GM19467 (cell line): ENCODE measurements around the gene CBLIF.
"Not testable (repeated sequence)": the region's sequence is repeated elsewhere in the genome, so short reads cannot be mapped to it uniquely, and the experiment has no call there.

ENCODE experiments used
- ATAC-seq: cut with Tn5 transposase; IDR thresholded peaks from one replicate; pipeline ENCODE4 v1.9.1; 2021; ENCODE audit warnings: mild to moderate bottlenecking, moderate library complexity; ENCODE audit not compliant: unreplicated experiment

The CBLIF gene

DNA sequence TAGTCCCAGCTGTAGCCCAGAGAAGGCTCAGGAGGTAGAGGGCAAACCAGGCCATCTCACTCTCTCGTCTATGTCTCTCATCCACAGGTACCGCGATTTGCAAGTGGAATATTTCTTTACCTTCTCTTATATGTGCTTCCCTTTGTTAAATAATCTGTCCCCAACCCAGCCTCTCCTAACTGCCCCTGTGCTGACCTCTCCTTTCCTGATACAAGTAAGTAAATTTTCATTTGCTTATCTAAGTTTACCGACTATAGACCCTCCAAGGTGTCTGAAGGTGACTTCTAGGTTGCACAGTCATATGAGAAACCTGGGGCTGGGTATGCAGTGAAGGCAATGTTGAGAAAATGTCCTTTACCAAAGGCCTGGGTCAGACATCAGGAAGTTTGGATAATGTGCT is at the start of gene CBLIF:
CBLIF (minus strand) TSS at position 101 of the 400 bp plus-strand sequence; CDS start at position 55, 46 bp downstream.
- ATAC-seq, result no peak

DNA sequence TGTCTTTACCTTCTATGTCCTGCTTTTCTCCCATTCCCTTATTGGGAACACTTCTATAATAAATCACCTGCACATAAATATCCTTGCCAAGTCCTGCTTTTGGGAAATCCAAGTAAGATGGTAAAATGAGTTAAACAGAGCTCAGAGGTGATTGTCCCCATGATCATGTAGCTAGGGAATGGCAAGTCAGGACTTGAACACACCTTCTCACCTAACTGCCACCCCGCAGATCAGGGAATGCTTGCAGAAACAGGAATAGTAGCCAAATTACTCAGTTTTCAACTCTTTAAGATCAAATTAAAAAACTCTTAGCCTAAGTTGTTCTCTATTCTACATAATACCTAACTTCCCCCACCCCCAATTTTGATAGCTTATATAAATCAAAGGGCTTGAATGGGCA is 49.3 kb upstream of the CBLIF start:
- ATAC-seq, result no peak

DNA sequence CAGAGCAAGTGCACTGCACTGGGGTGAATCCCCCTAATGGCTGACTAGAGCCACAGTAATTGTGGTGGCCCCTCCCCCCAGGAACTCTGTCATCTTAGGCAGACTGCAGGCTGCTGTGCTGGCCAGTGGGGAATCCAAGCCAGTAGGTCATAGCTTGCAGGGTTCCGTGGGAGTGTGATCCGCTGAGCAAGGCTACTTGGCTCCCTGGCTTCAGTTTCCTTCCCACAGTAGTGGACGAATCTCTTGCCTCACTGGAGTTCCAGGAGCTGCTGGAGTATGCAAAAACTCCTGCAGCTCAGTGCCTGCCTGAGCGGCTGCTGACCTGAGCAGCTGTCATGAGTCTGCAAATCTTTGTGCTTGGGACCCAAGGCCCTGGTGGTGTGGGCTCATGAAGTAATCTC is 46.5 kb upstream of the CBLIF start:
- no peak for ATAC-seq

DNA sequence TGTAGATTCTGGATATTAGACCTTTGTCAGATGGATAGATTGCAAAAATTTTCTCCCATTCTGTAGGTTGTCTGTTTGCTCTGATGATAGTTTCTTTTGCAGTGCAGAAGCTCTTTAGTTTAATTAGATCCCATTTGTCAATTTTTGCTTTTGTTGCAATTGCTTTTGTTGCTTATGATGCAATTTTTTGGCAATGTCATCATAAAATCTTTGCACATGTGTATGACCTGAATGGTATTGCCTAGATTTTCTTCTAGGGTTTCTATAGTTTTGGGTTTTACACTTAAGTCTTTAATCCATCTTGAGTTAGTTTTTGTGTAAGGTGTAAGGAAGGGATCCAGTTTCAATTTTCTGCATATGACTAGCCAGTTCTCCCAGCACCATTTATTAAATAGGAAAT is 41.9 kb upstream of the CBLIF start:
- not testable (repeated sequence) for ATAC-seq

DNA sequence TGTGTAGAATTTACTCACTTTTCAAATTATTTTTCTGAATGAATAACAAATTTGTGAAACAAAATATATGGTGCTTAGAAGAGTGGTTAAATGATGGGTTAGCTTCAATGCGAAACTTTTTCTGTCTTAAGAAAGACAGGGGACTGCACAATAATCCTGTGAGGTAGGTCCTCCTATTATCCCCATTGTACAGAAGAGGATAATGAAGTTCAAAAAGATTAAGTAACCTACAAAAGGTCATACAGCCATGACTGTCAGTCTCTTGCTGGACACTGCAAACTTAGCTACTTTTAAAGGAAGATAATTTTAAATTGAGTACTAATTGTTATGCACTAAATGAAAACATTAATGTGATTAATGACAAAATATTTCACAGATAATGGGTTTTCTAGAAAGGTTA is 38.3 kb upstream of the CBLIF start:
- ATAC-seq, result no peak

DNA sequence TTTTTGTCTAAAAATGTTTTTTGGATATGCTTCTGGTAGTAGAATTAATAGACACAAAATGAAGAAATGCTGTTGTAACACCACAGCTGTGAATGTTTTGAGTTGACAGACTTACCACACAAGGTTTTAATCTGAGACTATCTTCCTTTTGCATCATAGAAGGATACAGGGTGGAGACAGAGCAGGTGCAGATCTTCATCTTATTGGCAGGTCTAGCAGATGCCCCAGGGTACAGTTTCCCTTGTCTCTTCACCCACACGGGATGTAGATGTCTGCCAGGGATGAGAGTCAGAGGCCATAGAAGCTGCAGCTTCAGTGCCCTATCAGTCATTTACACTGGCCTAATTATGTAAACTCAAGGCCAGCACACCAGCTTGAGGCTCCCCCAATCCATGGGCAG is 34.3 kb upstream of the CBLIF start:
- no peak for ATAC-seq

DNA sequence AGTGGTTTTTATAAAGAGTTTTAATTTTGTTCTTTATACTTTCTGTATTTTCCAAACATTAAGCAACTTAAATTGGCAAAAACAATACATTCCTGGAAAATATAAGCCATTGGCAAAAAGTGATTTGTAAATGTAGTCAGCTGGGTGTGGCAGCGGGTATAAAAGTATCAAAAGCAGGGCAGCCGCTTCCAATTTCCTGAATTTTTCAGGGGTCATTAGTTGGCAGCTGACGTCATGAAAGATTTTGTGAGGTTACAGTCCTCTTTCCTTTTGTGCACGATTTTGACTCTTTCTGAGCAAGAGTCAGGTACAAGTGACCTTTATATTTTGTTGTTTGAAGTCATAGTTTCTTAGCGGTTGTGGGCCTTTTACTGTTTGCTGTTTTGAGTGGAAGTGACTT is 33.3 kb upstream of the CBLIF start, which contains the start of gene OOSP3:
OOSP3 (plus strand) TSS at position 208 of the 400 bp plus-strand sequence; CDS start at position 235, 27 bp downstream.
- no peak for ATAC-seq

DNA sequence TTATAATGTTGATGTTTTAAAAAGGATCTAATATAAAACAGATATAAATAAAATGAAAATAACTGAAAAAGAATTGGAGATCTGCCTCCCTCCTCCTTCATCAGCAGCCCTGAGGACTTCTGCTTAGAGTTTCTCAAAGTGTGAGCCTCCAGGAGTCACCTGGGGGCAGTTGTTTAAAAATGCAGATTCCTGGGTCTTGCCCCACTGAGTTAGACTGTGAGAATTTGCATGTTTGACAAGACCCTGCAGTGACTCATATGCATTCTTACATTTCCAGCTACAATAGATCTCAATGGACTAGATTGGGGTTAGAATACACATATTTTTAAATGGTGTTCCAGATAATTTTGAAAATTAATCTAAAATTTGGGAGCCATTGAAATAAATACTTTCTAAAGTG is 32.5 kb upstream of the CBLIF start:
- no peak for ATAC-seq

DNA sequence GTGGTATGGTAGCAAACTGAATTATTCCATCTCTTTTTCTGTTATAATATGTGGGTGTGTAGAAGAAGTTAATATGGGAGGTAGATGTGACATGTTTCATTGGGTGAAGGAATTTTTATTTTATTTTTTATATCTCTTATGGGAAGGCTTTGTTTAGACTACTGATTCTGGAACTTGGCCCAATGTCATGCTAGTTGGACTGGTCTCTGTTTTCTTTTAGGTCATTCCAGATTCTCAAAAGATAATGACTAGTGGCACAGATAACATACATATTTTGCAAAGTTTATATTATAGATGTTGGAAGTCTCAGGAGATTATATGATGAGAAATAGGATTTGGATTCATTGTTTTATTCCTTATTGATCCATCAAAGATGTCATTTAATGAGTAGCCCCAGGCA is 32.0 kb upstream of the CBLIF start:
- ATAC-seq, result no peak

DNA sequence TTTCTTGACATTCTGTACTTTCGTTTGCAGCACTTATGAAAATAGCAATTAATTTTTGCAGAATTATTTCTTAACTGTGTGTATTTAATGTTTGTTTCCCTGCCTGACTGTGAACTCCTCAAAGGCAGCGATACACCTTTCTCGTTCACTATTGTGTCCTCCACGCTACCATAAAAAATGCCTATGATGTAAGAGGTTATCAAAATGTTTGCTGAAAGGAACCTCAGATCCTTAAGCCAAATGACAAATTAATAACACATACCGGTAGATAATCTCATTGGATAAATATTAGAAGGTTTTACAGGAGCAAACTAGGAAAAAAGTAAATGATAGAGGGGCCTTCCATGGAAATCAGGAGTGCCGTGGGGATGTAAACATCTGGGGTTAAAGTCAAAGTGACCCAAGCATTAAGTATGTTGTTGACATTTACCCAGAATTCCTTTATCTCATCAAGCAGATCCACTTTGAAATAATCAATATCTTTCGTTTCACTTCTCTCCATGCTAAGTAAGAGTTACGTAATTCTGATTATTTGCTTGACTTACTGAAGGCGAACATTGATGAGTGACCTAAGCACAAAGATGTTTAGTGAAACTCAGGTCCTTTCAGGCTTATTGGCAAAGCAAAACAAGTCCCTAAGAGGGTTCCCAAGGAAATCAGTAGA is 30.7 kb upstream of the CBLIF start:
- ATAC-seq, result no peak

DNA sequence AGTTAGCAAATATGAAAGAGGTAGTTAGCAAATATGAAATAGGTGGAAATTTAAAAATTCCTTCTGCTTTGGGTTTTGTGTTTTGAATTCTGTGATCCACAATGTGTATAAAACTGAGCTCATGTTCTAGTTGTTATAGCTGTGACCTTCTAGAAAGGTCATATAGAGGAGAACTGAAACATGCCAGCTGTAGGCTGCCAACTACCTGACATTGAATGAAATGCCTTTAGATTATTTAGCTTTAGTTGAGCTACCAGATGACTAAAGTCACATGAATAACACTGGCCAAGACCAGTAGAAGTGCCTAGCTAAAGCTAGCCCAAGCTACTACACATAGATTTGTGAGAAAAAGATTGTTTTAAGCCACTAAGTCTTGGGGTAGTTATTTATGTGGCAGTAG is 26.8 kb upstream of the CBLIF start:
- ATAC-seq, result no peak

DNA sequence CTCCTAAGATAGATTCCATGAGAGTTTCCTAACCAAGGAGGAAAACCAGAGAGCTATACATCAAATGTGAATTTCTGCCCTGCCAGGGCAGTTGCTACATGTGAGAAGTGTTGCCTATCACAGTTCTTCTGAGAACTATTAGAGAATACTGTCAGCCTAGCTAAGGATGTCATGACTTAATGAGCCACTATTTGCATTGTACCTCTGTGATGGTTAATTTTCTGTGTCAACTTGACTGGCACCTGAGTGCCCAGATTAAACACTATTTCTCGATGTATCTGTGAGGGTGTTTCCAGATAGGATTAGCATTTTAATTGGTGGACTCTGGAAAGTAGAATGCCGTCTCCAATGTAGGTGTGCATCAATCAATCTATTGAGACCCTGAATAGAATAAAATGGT is 22.6 kb upstream of the CBLIF start:
- ATAC-seq, result no peak

DNA sequence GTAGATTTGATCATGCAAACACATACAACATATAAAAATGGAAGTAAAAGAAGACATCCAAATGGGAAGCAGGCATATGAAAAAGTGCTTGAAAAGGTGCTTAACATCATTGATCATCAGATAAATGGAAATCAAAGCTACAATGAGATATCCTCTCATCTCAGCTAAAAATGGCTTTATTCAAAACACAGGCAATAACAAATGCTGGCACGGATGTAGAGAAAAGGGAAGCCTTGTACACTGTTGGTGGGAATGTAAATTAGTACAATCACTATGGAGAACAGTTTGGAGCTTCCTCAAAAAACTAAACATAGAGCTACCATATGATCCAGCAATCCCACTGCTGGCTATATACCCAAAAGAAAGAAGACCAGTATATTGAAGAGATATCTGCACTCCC is 21.5 kb upstream of the CBLIF start:
- ATAC-seq, result no peak

DNA sequence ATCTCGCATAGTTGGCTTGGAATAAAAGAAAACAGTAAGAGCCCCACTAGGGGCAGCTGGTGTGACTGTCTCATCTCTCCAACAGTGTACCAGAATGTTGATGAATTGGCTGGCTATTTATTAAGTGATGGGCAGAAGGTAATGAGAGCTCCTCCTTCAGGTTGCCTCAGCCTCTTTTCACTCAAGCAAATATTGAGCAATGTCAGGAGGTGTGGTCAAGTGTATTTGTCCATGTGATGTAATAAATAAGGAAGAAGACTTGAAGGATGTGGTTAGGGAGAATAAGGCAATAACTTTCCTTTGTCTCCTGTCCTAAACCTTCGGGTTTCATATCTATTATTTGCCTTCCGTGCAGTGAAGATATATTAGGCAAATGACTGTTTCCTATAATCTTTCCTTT is 21.1 kb upstream of the CBLIF start, which contains the start of gene TCN1:
TCN1 (minus strand) TSS at position 91 of the 400 bp plus-strand sequence; CDS start at position 74, 17 bp downstream.
- no peak for ATAC-seq

DNA sequence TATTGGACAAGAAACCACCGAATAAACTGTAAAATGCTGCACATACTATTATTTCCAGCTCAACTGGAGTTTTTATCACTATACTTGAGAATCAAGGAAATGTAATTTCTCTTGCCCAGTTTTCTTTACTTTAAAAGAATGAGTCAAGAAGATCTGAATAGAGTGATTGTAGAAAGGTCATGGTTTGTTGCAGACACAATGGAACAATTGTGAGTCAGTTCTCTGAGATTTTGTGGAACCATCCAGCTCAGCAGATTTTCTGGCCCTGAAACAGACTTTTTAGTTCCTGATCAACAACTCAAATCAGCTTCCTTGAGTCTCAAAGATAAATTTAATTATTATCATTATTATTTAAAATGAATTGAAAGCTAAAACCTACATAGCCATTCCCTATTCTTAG is 19.7 kb upstream of the CBLIF start:
- ATAC-seq, result no peak

DNA sequence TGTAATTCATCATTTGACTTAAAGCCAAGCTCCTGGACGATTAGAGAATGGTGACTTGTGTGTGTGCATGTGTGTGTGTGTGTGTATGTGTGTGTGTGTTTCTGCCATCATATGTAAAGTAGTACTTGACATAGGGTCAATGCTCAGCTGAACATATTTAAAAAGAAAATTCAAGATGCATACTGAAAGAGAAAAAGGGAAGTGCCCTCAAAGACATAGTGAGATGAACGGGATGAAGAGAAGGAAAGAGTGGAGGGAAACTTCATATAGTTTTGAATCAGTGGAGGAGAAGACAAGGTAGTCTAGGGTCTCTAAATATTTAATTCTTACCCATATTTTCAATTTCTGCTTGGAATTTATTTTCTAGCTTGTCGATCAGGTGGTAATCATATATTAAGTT is 17.0 kb upstream of the CBLIF start:
- no peak for ATAC-seq

DNA sequence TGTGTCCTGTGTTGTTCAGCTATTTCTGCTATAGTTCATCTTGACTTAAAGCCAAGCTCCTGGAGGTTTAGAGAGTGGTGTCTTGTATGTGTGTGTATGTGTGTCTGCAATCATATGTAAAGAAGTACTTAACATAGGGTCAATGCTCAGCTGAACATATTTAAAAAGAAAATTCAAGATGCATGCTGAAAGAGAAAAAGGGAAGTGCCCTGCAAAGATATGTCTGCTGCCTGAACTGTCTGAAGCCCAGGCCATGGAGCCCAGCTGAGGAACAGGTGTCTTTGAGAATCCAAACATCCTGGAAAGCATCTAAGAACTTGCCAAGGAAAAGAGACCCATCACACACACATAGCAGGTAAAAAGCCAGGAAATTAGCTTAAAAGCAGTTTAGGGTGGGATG is 14.4 kb upstream of the CBLIF start:
- ATAC-seq, result no peak

DNA sequence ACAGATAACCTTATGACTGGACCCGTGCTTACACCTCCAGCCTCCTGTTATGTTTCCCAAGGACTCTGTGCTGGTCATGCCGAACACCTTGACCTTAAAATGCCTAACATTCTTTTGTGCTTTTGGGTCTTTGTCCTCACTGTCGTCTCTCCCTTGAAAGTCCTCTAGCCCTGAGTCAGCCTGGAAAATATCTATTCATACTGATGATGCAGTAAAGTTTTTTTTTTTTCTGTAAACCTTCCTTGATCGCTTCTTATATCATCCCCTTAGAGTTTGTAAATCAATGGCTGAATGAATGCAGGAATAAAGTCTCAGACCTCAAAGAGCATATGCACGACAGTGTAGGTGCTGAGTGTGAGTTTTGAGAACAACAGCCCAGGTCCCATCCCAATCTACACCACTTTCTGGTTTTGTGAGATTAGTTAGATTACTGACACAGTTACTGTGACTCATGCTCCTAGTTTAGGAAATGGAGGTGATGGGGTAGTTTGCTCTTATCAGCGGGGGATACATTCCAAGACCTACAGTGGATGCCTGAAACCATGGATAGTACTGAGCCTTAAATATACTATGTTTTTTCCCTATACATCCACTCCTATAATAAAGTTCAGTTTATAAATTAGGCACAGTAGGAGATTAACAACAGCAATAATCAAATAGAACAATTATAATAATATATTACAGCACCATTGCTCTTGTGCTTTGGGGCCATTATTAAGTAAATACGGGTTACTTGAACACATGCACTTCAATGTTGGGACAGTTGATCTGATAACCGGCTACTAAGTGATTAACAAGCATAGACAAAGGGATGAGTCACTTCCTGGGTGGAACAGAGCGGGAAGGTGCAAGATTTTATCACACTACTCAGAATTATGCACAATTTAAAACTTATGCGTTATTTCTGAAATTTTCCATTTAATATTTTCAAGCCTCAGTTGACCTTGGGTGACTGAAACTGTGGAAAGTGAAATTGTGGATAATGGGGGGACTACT is 12.4 kb upstream of the CBLIF start:
- no peak for ATAC-seq

DNA sequence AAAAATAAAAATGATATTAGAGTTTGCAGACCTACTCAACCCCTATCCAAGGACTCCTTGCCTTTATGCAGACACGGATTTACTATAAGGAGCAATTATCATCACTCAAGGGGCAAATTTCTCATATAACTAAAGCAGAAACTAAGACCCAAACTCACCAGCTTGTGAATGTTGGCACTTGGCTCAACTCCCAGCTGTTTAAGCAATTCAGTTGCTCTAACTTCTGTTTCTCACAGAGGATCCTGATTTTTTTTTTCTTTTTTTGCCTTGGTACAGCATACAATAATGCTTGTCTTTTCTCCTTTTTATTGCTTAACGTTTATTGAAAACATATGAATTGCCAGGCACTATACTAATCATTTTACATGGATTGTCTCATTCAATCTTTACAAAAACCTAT is 9.6 kb upstream of the CBLIF start:
- no peak for ATAC-seq

DNA sequence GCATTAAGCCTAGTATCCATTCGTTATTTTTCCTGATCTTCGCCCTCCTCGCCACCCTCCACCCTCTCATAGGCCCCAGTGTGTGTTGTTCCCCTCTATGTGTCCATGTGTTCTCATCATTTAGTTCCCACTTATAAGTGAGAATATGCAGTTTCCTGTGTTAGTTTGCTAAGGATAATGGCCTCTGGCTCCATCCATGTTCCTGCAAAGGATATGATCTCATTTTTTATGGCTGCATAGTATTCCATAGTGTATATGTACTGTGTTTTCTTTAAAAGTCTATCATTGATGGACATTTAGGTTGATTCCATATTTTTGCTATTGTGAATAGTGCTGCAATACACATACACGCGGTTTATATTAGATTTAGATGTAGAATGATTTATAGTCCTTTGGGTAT is 6.1 kb upstream of the CBLIF start:
- ATAC-seq, result not testable (repeated sequence)

DNA sequence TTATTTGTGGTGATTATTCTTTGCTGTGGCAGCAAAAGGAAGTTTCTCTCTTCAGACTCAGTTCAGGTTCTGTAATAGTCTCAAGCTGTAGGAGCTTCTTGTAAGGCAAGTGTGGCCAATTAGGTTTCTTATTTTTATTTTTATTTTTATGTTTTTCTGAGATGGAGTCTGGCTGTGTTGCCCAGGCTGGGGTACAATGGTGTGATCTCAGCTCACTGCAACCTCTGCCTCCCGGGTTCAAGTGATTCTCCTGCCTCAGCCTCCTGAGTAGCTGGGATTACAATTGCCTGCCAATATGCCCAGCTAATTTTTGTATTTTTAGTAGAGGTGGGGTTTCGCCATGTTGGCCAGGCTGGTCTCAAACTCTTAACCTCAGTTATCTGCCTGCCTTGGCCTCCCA is 4.3 kb upstream of the CBLIF start:
- ATAC-seq, result not testable (repeated sequence)

DNA sequence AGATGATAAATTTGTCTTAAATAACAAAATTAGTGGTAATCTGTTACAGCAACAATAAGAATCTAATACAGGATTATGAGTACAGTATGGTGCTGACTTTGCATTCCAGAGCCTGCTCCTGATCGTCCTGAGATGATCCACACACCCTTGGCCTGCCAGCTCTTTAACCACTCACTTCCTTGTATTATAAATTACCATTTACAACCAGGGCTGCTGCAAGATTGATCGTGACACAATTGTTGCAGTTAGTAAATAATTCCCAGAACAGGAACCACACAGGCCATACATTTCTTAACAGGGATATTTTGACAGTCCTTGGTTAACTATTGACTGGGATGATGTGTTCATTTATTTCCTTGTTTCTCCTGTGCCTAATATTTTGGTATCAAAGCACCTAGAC is 3.8 kb upstream of the CBLIF start:
- ATAC-seq, result no peak
